Lower lobe of right lung (tissue), 2 donors: Measurements from ENCODE around the gene TARS1. TPM values are rescaled to one million over a fixed set of nuclear protein-coding genes. Genes with fewer than 3 reads are reported as not detected.

Experiments
- ATAC-seq, 2 donors: fragments of 200-7000 bp; cut with Tn5 transposase; one replicate each; pipeline ENCODE4 v1.9.1; 2020 to 2022; ENCODE audit warnings: mild to moderate bottlenecking in 2 of 2, moderate library complexity in 2 of 2
- DNase-seq: peaks from one replicate; pipeline ENCODE4 v3.0.0-alpha.2; 2020
- H3K27ac ChIP-seq: fragments of 200-600 bp; one replicate; pipeline ENCODE4 v1.8.0; 2022
- H3K27me3 ChIP-seq: fragments of 200-600 bp; one replicate; pipeline ENCODE4 v1.8.0; 2022; ENCODE audit warnings: low read depth
- H3K36me3 ChIP-seq: fragments of 200-600 bp; one replicate; pipeline ENCODE4 v1.8.0; 2022; ENCODE audit warnings: mild to moderate bottlenecking
- H3K4me1 ChIP-seq: fragments of 200-600 bp; one replicate; pipeline ENCODE4 v1.8.0; 2022
- H3K4me3 ChIP-seq: fragments of 200-600 bp; one replicate; pipeline ENCODE4 v1.8.0; 2022; ENCODE audit warnings: mild to moderate bottlenecking
- H3K9me3 ChIP-seq: fragments of 200-600 bp; one replicate; pipeline ENCODE4 v1.8.0; 2022
- CTCF ChIP-seq: fragments of 200-600 bp; IDR thresholded peaks from one replicate; pipeline ENCODE4 v1.8.0; 2022; ENCODE audit warnings: antibody characterized with exemption, mild to moderate bottlenecking
- intact Hi-C: fragments of 100-400 bp; cut with DNase I; formaldehyde crosslinking; loops from one replicate; pipeline ENCODE4 v1.11.0; 2022
- total RNA-seq: library from RNA; stranded (reverse); fragmentation: NEBNext Ultra II Directional; extraction: Animal tissue kit (Norgen Biotek cat#: 25700); gene quantifications from one replicate; pipeline ENCODE4 v1.2.1, GENCODE V29; 2021
- donor health status: DM: no; HTN: yes; CAD: no; lungs with severe emphysema.

The TARS1 gene
- total RNA-seq, 1 donor from 2014 or later: 93.9 TPM

GRCh38 chr5:33417632-33418031, 23.1 kb upstream of the TARS1 start:
- H3K4me1 ChIP-seq: no peaks in the 10 kb centered on the region
- ATAC-seq (no peak), DNase-seq (no peak)
- H3K36me3 ChIP-seq: no peaks in the 10 kb centered on the region
- no peak overlapping the region for H3K4me3 ChIP-seq
- intact Hi-C loops: no loop called here
- no peak overlapping the region for H3K27ac ChIP-seq
- no peaks in the 10 kb centered on the region for H3K27me3 ChIP-seq
- H3K9me3 ChIP-seq: no peaks in the 10 kb centered on the region
- TF ChIP-seq CTCF: no peak

- DNase-seq: no peak
- Histone ChIP-seq H3K4me1 (no peaks in the 10 kb centered on the region), H3K9me3 (no peaks in the 10 kb centered on the region), H3K36me3 (no peaks in the 10 kb centered on the region), H3K4me3 (no peak overlapping the region), H3K27me3 (no peaks in the 10 kb centered on the region), H3K27ac (no peak overlapping the region)
- no peak for TF ChIP-seq CTCF
- no peak for ATAC-seq
- intact Hi-C loops: no loop called here
Measured at GRCh38 chr5:33420946-33421345, 19.8 kb upstream of the TARS1 start.

GRCh38 chr5:33422191-33422590, 18.6 kb upstream of the TARS1 start:
- no peak for ATAC-seq
- Histone ChIP-seq H3K9me3 (no peaks in the 10 kb centered on the region), H3K4me1 (no peaks in the 10 kb centered on the region), H3K36me3 (no peaks in the 10 kb centered on the region), H3K27me3 (no peaks in the 10 kb centered on the region), H3K27ac (no peak overlapping the region), H3K4me3 (no peak overlapping the region)
- intact Hi-C loops: no loop called here
- TF ChIP-seq CTCF: no peak
- DNase-seq: no peak

- no peak overlapping the region for H3K4me3 ChIP-seq
- no peaks in the 10 kb centered on the region for H3K4me1 ChIP-seq
- DNase-seq (no peak), ATAC-seq (no peak)
- intact Hi-C loops: no loop called here
- no peaks in the 10 kb centered on the region for H3K27me3 ChIP-seq
- H3K9me3 ChIP-seq: no peaks in the 10 kb centered on the region
- H3K36me3 ChIP-seq: no peaks in the 10 kb centered on the region
- no peak overlapping the region for H3K27ac ChIP-seq
- peak; percentile 52 for TF ChIP-seq CTCF
Measured at GRCh38 chr5:33423018-33423630, 17.6 kb upstream of the TARS1 start.

- no peak for ATAC-seq
- no peak for TF ChIP-seq CTCF
- H3K4me3 ChIP-seq: no peak overlapping the region
- no peaks in the 10 kb centered on the region for H3K27me3 ChIP-seq
- intact Hi-C loops: no loop called here
- no peak for DNase-seq
- H3K27ac ChIP-seq: no peak overlapping the region
- no peaks in the 10 kb centered on the region for H3K9me3 ChIP-seq
- no peaks in the 10 kb centered on the region for H3K4me1 ChIP-seq
- H3K36me3 ChIP-seq: no peaks in the 10 kb centered on the region
Measured at GRCh38 chr5:33425314-33425713, 15.5 kb upstream of the TARS1 start.
